Suprapubic skin (tissue), 4 donors: ENCODE measurements around the gene CNTN1.

ENCODE experiments used
- POLR2A ChIP-seq, 2 donors: fragments of 450-650 bp; IDR thresholded peaks; one replicate each; pipeline ENCODE4 v1.6.1; 2017; ENCODE audit warnings: antibody characterized with exemption in 2 of 2, mild to moderate bottlenecking in 2 of 2, moderate library complexity in 2 of 2
- POLR2AphosphoS5 ChIP-seq, 3 donors: sonication (generic); formaldehyde crosslinking; IDR thresholded peaks; one replicate each; pipeline ENCODE4 v1.6.1; 2017; ENCODE audit warnings: antibody characterized with exemption in 3 of 3
- TF ChIP-seq, protein P1 (sequence below), 2 donors: fragments of 200-600 bp in 1 of 2; fragments of 450-650 bp in 1 of 2; sonication (generic) in 1 of 2; IDR thresholded peaks; one replicate each; pipeline ENCODE4 v1.5.1; 2016 to 2019; ENCODE audit warnings: antibody characterized with exemption in 2 of 2, mild to moderate bottlenecking in 1 of 2, moderate library complexity in 1 of 2

DNA sequence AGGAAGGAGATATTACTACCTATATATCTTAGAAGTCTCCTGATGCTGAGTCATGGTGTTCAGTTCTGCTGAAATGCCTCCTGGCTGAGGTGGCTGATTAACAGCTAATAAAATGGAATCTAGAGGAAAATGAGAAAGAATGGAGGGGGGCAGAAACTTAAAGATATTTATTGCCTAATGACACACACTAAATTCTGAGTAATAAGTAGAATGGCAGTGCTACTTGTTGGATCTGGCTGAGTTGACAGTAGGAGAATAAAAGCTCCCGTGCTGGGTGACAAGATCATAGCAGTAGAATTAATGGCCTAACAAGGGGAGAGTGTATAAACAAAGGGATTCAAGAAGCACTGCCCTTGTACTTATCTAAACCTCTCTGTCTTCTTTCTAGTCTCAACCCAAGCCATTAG lies 137.5 kb downstream of the CNTN1 start:
- TF ChIP-seq POLR2A (IDR thresholded peaks at IDR 0.05) (no peak), POLR2AphosphoS5 (IDR thresholded peaks at IDR 0.05) (no peak)
- TF ChIP-seq, protein P1, sequence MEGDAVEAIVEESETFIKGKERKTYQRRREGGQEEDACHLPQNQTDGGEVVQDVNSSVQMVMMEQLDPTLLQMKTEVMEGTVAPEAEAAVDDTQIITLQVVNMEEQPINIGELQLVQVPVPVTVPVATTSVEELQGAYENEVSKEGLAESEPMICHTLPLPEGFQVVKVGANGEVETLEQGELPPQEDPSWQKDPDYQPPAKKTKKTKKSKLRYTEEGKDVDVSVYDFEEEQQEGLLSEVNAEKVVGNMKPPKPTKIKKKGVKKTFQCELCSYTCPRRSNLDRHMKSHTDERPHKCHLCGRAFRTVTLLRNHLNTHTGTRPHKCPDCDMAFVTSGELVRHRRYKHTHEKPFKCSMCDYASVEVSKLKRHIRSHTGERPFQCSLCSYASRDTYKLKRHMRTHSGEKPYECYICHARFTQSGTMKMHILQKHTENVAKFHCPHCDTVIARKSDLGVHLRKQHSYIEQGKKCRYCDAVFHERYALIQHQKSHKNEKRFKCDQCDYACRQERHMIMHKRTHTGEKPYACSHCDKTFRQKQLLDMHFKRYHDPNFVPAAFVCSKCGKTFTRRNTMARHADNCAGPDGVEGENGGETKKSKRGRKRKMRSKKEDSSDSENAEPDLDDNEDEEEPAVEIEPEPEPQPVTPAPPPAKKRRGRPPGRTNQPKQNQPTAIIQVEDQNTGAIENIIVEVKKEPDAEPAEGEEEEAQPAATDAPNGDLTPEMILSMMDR (IDR thresholded peaks at IDR 0.05), result no peak
